Hepatocyte (in vitro differentiated cells): ENCODE measurements around the gene ARHGAP28.

Experiments
- EZH2 ChIP-seq: fragments of 200-600 bp; sonication (generic); IDR thresholded peaks from 2 replicates; pipeline ENCODE4 v1.6.1; 2016; ENCODE audit warnings: antibody characterized with exemption, mild to moderate bottlenecking, borderline replicate concordance
- TF ChIP-seq, protein P1 (sequence below): fragments of 200-600 bp; sonication (generic); IDR thresholded peaks from 2 replicates; pipeline ENCODE4 v1.5.1; 2016; ENCODE audit warnings: antibody characterized with exemption, mild to moderate bottlenecking; ENCODE audit not compliant: poor library complexity

DNA sequence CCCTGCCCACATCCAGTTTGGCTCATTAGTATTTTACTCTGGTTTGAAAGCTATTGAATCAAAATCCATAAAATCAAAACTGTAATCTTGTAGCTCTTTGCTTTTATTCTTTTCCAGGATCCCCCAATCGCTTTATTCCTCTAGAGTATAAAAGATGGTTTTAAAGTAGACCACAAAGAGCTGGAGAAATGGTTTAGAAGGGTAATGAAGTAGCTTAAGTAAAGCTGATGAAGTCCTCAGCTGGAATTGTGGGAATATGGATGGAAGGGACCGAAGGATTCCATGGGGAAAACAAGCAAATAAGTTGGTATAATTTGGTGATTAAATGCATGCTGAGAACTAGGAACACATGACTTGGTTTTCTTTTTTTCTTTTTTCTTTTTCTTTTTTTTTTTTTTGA lies 12.3 kb downstream of the ARHGAP28 start:
- TF ChIP-seq, protein P1, sequence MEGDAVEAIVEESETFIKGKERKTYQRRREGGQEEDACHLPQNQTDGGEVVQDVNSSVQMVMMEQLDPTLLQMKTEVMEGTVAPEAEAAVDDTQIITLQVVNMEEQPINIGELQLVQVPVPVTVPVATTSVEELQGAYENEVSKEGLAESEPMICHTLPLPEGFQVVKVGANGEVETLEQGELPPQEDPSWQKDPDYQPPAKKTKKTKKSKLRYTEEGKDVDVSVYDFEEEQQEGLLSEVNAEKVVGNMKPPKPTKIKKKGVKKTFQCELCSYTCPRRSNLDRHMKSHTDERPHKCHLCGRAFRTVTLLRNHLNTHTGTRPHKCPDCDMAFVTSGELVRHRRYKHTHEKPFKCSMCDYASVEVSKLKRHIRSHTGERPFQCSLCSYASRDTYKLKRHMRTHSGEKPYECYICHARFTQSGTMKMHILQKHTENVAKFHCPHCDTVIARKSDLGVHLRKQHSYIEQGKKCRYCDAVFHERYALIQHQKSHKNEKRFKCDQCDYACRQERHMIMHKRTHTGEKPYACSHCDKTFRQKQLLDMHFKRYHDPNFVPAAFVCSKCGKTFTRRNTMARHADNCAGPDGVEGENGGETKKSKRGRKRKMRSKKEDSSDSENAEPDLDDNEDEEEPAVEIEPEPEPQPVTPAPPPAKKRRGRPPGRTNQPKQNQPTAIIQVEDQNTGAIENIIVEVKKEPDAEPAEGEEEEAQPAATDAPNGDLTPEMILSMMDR = no peak
- no peak for TF ChIP-seq EZH2
